Hematopoietic multipotent progenitor cell (in vitro differentiated cells): ENCODE data around the gene ZXDC. TPM values are rescaled to one million over a fixed set of nuclear protein-coding genes. Genes with fewer than 3 reads are reported as not detected.

Experiments
- DNase-seq, 3 donors: peaks; one replicate each; pipeline ENCODE4 v3.0.0-alpha.2; 2011 to 2015; ENCODE audit warnings: low read depth in 2 of 3, low spot score in 2 of 3
- total RNA-seq: library from RNA; depleted of rRNA; stranded (reverse); fragments of >200 nt; gene quantifications from one replicate; pipeline ENCODE4 v1.2.3, GENCODE V29; 2012

ZXDC gene
- total RNA-seq, 1 donor: 82.7 TPM

DNA sequence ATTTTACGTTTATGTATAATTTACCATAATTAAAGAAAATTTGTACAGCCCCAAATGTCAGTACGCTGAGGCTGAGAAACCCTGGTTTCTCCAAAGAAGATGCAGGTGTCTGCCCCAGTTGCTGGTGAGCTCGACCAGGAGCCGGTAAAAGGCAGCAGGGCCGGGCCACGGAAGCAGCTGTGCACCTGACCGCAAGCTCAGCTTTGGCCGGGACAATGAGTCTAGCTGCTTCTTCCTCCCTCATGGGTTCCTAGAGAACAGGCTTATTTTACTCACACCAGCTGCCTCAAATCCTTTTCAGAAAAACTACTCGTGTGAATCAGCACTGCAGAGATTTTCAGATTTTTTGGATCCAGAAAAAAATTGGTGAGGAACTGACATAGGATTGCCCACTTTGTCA, 18.0 kb upstream of the ZXDC start:
- DNase-seq: peak in 2 of 3 donors; percentile 26 to 60

DNA sequence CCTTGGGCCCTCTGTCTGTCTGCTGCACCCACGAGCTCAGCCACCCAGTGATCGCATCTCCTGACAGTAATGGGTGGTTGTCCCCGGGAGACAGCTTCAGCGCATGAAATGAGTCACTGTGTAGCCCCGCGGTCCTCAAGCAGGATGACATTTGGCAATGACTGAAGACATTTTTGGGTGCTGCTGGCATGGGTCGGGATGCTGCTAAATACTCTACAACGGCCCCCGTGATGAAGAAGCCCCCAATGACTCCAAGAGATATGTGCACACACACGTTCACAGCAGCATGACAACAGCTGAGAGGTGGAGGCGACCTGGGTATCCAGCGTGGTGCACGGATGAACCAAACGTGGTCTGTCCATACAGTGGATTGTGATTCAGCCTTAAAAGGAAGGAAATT, 17.4 kb upstream of the ZXDC start:
- DNase-seq: no peak

DNA sequence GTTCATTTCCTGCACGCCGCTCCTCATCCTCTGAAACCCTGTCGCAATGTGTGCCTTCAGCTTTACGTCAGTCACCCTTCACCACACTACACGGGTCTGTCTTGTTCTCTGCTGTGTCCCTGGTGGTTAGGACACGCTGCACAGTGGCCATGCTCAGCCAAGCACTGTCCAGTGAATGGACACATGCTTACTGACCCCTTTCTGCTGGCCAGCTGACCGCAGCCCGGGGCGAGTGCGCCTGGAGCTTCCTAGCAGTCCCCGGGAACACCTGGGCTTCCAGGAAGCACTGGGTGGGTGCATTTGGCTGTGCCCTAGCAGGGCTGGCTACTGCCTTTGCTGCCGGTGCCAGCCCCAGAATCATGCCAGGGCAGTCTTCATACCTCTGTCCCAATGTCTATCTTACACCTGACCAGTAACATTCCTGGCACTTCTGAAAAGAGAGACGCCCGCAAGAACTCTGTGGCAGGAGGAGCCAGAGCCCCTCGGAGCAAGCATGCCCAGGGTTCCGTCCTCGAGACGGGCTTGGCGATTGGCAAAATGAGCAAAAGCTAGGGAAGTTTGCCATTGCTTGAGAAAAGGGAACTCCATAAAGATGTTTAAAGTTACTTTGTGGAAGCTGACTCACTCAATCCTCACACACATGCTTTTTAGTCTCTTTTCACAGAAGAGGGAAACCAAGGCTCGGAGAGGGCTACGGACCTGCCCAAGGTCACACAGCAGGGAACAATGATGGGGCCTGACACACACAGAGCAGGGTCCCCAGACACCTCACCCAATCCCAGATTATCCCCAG, 15.7 kb upstream of the ZXDC start:
- no peak for DNase-seq

DNA sequence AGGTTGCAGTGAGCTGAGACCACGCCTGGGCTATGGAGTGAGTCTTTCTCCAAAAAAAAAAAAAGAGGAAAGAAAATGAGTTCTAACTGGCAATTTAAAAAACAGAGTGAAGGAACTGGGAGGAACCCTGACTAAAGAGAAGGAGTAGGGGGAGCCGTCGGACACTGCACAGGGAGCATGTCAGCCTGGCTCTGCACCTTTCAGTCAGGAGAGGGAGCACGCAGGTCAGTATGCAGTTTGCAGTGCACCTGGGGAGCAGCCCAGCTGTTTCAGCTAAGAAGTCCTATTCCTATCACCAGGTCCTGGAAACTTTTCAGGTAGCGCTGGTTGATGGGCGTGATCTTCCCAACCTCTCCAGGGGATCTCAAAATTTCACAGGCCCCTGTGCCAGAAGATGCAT, 14.9 kb upstream of the ZXDC start:
- DNase-seq: no peak

DNA sequence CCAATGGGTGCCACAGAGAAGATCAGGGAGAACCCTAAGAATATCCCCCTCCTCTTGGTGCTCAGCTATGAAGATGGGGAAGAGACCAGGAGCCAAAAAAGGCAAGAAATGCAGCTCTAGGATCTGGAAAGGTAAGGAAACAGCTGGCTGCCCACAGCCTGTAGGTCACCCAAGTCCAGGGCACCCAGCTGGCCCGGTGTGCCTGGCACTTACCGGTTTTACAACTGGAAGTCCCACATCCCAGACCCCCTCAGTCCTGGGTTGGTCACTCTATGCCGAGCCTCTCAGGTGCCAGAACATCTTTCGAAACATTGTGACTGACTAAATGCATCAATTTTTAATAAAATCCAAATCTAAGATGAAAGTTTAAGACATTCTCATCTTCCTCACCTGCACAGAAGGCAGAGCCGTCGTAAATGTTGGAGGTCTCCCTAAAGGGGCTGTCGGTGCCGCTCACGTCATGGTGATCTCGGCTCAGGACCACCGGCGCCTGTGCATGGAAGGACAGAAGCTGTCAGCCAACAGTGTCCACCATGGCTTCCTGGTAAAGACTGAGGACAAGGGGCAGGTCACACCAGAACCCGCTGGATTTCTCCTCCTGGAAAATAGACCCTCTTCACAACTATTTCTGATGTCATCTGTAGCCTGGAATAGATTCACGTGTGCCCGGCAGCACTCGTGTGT, 13.3 kb upstream of the ZXDC start:
- no peak for DNase-seq

DNA sequence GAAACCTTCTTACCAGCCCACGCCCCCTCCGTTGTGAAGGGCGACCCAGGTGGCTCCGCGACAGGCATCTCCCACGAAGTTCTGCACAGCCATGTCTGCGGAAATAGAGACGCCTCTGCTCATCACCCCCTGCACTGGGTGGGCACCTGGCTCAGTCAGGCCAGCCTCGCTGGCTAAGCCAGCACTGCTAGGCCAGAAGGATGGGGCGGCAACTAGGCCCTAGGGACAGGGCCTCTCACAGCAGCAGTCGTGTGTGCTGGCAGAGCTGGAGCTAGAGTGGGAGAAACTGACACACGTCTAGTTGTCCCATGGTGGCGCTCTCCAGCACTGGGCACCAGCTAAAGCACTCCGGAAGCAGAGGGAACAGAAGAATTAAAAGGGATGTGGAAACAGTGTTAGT, 12.5 kb upstream of the ZXDC start:
- no peak for DNase-seq

DNA sequence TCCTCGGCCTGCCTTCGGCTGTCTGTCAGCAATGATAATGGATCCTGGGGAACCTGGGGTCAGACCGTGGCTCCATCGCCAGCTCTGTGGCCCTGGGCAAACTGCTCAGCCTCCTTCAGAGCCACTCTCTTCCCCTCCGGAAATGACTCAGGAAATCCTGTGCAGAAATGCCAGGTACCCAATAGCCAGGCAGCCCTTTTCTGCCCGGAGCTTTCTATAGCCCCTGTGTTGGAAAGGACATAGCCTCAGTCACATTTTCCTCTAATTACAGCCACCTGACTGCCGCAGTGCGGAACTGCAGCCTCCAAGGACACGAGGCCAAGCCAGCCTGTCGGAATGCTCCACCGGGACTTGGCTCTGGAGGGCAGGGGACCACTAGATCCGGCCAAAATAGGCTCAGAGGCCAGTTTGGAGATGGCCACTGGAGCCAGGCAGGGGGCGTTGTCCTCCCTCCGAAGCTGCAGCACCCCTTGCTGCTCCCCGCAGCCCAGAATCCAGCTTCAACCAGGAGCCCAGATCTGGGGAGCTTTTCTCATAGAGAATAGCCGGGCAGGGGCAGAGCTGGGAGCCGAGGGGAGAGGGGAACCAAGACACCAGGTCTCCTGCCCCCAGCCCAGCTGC, 11.6 kb upstream of the ZXDC start:
- peak in 2 of 3 donors; percentile 30 to 57 for DNase-seq

DNA sequence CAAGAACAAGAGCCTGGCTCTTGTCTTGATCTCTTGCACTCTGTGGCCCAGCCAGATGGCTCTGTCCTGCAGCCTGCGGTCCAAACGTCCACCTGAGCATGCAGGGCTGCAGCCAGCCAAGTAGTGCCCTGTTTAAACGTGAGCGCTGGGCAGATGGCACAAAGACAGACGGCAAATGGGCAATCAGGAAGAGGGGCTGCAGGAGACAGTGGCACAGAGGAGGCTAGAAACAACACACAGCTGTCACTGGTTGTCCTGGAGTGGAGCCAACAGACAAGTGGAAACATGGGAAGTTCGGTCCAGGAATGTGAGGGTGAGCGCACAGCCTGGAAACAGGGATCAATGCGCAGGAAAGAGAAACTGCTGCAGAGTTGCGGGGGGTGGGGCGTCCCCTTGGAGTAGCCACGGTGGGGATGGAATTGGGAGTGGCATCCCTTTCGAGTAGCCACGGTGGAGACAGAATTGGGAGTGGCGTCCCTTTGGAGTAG, 10.7 kb upstream of the ZXDC start:
- DNase-seq: no peak

DNA sequence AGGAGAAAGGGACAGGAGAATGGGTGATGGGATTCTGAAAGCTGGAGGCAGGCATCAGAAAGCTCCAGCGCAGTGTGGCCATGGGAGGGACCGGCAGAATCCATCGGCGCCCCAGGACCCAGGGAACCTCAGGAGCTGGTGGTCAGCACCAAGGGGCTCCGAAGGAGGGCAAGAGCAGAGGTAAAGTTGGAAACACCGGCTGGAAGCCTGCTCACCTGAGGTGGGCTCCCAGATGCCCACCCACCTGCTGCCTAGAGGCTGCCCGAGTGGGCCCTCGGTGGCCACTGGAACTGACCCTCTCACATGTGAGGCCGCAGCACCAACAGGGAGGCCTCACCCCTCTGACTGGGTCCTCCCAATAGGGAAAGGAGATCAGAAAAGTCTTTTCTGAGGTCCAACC, 10.3 kb upstream of the ZXDC start:
- DNase-seq: no peak

DNA sequence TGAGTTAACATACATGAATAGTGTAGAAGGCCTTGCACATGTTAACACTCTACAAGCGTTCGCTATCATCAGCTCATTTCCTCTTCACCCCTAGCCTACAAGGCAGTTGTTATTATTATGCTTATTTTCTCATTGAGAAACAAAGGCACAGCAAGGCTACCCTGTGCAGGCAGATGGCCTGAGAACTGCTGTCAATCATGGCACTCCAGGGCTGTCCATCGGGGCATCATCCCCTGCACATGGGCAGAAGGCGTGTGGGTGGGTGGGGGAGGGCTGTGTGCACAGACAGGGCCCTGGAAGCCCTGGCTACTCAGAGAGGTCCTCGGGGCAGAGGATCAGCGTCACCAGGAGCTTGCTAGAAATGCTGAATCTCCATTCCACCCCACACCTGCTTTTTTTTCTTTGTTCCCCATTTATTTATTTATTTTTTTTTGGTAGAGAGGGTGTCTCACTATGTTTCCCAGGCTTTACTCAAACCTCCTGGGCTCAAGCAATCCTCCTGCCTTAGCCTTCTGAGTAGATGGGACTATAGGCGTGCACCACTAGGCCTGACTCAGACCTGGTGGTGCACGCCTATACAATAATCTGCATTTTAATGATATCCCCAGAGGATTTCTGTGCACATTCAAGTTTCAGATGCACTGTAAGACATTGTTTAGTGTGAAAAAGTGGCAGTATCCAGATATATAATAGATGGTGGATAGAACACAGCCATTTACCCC, 9.6 kb upstream of the ZXDC start:
- DNase-seq: no peak

DNA sequence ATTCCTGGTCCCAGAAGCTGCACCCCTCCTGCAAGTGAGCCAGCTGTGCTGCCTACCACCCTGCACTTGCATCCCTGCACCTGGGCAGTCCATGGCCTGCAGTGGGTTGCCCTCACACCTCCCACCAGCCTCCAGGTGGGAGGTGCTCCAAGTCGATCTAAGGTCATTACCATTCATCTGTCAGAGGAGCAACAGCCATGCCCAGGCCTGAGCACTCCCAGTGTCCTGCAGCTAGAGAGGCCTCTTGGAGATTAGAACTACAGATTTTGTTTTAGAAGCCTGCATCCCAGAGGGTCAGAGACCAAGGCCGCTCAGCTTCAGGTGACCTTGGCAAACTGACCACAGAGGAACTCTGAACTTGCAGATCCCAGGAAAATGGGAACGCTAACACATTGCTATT, 9.0 kb upstream of the ZXDC start:
- no peak for DNase-seq

DNA sequence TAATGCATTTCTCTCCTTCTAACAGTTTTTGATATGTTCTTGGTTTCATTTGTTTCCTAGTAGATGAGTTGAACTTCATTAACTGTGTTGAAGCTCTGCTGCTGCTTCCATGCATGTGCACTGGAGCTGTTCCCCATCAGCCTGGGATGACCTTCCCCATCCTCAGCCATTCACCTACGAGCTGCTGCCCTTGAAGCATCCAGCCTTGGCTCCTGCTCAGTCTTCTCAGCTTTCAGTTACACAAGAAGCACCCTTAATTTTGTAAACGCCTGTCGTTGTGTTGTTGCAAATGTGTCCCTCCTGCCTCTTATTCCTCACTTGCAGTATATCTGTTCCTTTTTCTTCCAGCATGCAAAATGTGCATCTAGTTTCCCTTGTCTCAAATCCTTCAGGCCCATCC, 8.5 kb upstream of the ZXDC start:
- DNase-seq: no peak

DNA sequence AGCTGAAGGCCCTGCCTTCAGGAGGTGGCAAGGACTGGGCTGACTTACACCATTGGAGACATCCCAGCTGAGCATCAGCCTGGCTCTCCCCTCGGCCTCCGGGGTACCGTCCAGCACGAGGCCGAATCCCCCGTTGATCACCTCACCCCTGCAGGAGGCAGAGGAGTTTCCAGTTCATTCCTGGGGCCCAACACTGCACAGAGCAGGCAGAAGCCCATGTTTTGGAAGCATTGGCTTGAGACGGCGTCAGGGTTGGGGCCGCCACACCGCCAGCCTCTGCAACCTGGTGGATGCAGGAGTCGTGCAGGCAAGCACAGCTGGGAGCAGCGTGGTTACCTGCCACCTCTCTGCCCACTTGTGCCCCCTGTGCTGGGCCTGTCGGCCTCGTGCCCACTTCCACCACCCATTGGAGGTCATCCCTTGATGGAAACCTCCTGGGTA, 7.7 kb upstream of the ZXDC start:
- no peak for DNase-seq

DNA sequence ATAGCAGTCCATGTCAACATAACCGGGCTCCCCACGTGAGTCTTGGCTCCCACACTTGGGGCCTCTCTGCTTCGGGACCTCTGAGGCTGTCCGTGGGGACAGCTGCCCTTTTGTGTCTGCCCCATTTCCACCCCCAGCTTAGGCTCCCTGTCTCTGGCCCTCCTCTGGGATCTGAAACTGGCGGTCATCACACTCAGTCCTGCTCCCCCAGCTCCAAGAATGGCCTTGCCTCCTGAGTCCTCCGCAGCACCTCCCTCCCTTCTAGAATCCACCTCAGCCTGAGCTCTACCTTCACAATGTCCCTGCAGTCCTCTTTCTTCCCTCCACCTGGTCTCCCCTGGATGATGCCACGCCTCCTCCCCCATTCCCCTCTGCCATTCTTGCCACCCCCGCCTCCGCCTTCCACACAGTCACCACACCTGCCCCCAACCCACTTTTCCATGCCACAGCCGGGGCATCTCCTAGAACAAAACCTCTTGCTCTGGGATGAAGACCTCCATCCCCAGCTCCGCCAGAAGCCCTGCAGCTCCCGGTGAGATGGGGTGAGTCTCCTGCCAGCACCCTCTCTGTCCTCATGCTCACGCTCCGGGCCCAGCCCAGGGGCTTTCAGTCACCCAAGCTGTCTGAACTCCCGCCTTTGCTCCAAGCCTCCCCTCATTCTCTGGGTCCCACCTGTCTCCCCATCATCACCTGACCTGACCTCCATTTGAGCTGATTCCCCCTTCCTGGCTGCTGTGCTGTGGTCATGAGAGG, 7.0 kb upstream of the ZXDC start:
- DNase-seq: no peak

DNA sequence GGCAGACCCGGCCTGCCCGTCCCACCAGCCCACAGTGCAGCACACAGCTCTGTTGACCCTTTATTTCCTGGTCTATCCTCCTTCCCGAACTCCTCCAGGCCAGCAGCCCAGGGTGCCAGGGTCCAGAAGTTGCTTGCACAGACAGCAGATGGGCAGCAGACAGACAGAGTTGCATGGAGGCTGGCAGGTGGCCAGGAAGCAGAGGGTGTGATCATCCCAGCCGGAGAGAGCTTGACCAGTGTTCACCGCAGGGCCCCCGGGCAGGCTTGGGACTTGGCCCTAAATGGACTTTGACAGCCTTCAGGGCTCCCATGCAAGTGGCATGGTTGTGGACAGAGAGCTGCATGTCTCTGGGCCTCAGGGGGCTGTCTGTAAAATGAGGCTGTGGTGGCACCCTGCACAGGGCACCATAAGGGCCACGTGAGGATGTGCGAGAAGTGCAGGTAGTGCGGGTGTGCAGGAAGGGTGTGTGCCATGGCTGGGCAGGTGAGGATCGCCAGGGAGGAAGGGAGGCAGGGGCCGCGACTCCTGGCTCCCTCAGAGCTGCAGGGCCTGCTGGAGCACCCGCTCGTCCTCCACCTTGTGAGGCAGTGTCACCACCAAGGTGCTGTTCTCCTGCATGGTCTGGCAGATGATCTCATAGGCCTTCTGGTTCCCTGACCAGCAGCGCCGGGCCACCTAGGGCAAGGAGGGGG, 6.3 kb upstream of the ZXDC start:
- no peak for DNase-seq

DNA sequence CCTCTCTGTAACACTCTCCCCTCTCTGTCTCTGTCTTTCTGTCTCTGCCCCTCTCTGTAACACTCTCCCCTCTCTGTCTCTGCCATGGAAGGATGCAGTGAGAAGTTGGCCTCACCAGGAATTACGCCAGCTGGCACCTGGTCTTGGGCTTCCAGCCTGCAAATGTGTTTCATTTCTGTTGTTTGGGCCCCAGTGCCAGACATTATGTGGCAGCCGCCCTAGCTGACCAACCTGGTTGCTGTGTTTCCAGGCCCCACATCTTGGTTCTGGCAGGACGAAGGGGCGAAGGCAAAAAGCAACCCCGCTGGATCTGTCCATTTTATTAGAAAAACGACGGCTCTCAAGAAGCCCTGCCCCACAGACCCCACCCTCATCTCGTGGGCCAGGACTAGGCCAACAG, 5.2 kb upstream of the ZXDC start:
- no peak for DNase-seq

DNA sequence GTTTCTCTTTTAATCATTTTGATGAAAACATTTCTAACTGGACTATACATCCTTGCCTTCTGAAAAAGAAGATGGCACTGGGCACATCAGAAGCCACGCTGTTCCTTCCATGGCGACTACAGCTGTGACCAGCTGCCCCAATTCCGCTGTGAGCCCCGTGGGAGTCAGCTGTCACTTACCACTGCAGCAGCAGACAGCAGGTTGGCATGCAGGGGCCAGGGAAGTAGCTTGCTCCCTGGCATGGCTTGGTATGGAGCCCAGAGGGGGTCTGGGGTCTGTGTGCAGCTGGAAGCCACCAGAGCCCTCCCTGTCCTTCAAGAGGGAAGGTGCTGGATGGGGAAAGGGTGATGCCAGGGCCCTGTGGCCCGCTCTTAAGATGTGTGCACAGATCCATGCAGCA, 4.5 kb upstream of the ZXDC start:
- DNase-seq: no peak

DNA sequence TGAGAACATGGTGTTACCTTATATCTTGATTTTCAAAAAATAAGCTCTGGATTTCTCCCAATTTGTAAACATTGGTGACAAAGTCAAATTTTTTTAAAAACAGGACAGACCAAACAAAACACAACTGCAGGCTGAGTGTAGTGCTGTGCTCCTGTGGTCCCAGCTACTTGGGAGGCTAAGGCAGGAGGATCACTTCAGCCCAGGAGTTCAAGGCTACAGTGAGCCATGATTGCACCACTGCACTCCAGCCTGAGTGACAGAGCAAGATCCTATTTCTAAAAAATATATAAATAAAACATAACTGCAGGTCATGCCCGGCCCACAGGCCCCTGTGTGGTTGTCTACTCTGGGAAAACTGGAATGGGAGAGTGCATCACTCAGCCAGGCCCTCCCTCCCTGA, 4.0 kb upstream of the ZXDC start:
- no peak for DNase-seq

DNA sequence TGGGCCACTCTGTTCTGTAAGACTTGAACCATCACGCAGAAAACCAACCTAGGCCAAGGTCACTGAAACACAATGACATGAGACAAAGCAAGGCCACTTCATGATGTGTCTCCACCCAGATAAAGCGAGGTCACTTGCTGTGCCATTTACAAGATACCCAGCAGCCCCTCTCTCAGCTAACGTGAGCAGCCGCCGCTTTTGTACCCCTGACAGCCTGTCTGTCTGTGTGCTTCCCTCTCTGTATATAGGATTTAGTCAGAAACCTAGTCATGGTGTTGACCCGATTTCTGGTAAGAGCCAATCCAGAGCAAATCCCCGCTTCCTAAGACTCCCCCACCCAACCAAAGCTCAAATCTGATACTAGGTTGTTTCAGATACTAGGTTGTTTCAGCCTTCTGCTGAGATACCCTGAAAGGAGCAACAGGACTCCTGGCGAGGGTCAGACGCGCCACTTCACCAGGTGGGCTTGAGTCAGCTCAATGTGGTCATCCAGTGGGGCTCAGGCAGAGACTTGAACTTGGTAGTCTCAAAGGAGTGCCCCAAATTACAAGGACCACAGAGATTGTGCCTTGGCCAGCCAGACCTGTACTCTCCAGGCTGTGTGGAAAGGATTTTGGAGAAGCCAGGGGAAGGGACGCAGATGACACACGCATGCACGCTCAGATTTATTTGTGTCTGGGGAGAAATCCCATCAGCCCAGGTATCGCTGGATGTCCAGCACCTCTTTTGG, 3.1 kb upstream of the ZXDC start:
- no peak for DNase-seq
